Mesodermal cell (in vitro differentiated cells): ENCODE results near the gene FUT7.

Source experiments
- H3K27ac ChIP-seq: 2 replicates; pipeline ENCODE4 v1.7.0; 2013; ENCODE audit warnings: mild to moderate bottlenecking, low read depth, low read length, moderate library complexity; ENCODE audit not compliant: severe bottlenecking
- H3K36me3 ChIP-seq: 2 replicates; pipeline ENCODE4 v1.7.1; 2013; ENCODE audit warnings: mild to moderate bottlenecking, low read length, moderate library complexity; ENCODE audit not compliant: control insufficient read depth, insufficient read depth
- H3K4me1 ChIP-seq: one replicate; pipeline ENCODE4 v1.7.1; 2013; ENCODE audit warnings: mild to moderate bottlenecking, low read length; ENCODE audit not compliant: insufficient read depth, control insufficient read depth, poor library complexity, severe bottlenecking
- H3K4me3 ChIP-seq: 2 replicates; pipeline ENCODE4 v1.7.0; 2013; ENCODE audit warnings: low read length, control low read depth, mild to moderate bottlenecking; ENCODE audit not compliant: insufficient read depth, poor library complexity, severe bottlenecking; ENCODE audit errors: extremely low read depth
- H3K9me3 ChIP-seq: 2 replicates; pipeline ENCODE4 v1.7.1; 2013; ENCODE audit warnings: mild to moderate bottlenecking, low read length, moderate library complexity; ENCODE audit not compliant: control insufficient read depth
- WGBS, 2 experiments: methylation state at CpG; one replicate each; pipeline ENCODE4 v1.1.5; 2013; ENCODE audit warnings: missing lambda C conversion rate in 2 of 2; ENCODE audit not compliant: insufficient coverage in 2 of 2; 5-methylcytosine and 5-hydroxymethylcytosine counted together

Gene FUT7

GRCh38 chr9:137073992-137074399, 42.1 kb upstream of the FUT7 start:
- Histone ChIP-seq H3K4me3 (no peak overlapping the region), H3K4me1 (peaks cover 14% of the 10 kb centered on the region), H3K36me3 (no peaks in the 10 kb centered on the region), H3K27ac (no peak overlapping the region), H3K9me3 (no peaks in the 10 kb centered on the region)
- WGBS, 2 experiments = 93 to 96% methylated on average over 8 of the region's 8 CpGs

- Histone ChIP-seq H3K4me1 (peaks cover 12% of the 10 kb centered on the region), H3K9me3 (no peaks in the 10 kb centered on the region), H3K36me3 (no peaks in the 10 kb centered on the region), H3K4me3 (peak overlapping the region; percentile 40), H3K27ac (peak overlapping the region; percentile 67)
- 84% methylated on average over 2 of the region's 2 CpGs; no CpG with 5 or more reads in 1 of the 2 experiments for WGBS, 2 experiments
These were observed 39.4 kb upstream of the FUT7 start for GRCh38 chr9:137071282-137071681.

GRCh38 chr9:137070906-137071275, 39.0 kb upstream of the FUT7 start:
- Histone ChIP-seq H3K4me3 (peak overlapping the region; percentile 40), H3K27ac (peak overlapping the region; percentile 67), H3K4me1 (peaks cover 12% of the 10 kb centered on the region), H3K9me3 (no peaks in the 10 kb centered on the region), H3K36me3 (no peaks in the 10 kb centered on the region)
- WGBS, 2 experiments = 29 to 43% methylated on average over 5 to 6 of the region's 6 CpGs

GRCh38 chr9:137070201-137070905, 38.5 kb upstream of the FUT7 start, which contains the start of gene SAPCD2:
TSS of gene SAPCD2 (minus strand) at chr9:137070557. CDS start at chr9:137070460, 97 bp downstream.
- H3K4me1 ChIP-seq = peaks cover 12% of the 10 kb centered on the region
- H3K27ac ChIP-seq = peak within 1 kb of the TSS; percentile 67
- H3K36me3 ChIP-seq = no peaks in the 10 kb centered on the region
- H3K4me3 ChIP-seq = peak within 1 kb of the TSS; percentile 40
- WGBS, 2 experiments = 0 to 1% methylated on average over 50 to 51 of the region's 74 CpGs
- H3K9me3 ChIP-seq = no peaks in the 10 kb centered on the region

- H3K4me1 ChIP-seq = peaks cover 12% of the 10 kb centered on the region
- no peaks in the 10 kb centered on the region for H3K36me3 ChIP-seq
- no peaks in the 10 kb centered on the region for H3K9me3 ChIP-seq
- peak overlapping the region; percentile 38 for H3K4me3 ChIP-seq
- WGBS, 2 experiments = 3 to 8% methylated on average over 39 to 50 of the region's 52 CpGs
- no peak overlapping the region for H3K27ac ChIP-seq
These were observed 37.7 kb upstream of the FUT7 start for GRCh38 chr9:137069508-137070091.

- Histone ChIP-seq H3K9me3 (no peaks in the 10 kb centered on the region), H3K4me1 (peaks cover 12% of the 10 kb centered on the region), H3K4me3 (peak overlapping the region; percentile 38), H3K27ac (no peak overlapping the region), H3K36me3 (no peaks in the 10 kb centered on the region)
- WGBS, 2 experiments = 91 to 96% methylated on average over 13 to 16 of the region's 17 CpGs
These were observed 36.9 kb upstream of the FUT7 start for GRCh38 chr9:137068539-137069507.

- no peak overlapping the region for H3K27ac ChIP-seq
- no peaks in the 10 kb centered on the region for H3K9me3 ChIP-seq
- 62 to 77% methylated on average over 9 to 12 of the region's 12 CpGs for WGBS, 2 experiments
- H3K4me1 ChIP-seq = peaks cover 12% of the 10 kb centered on the region
- H3K36me3 ChIP-seq = no peaks in the 10 kb centered on the region
- H3K4me3 ChIP-seq = no peak overlapping the region
These were observed 36.1 kb upstream of the FUT7 start for GRCh38 chr9:137067860-137068538.

- Histone ChIP-seq H3K4me3 (no peak overlapping the region), H3K4me1 (peaks cover 12% of the 10 kb centered on the region), H3K27ac (no peak overlapping the region), H3K36me3 (no peaks in the 10 kb centered on the region), H3K9me3 (no peaks in the 10 kb centered on the region)
- WGBS, 2 experiments = 89 to 93% methylated on average over 20 to 22 of the region's 26 CpGs
These were observed 34.4 kb upstream of the FUT7 start for GRCh38 chr9:137066096-137066861.

GRCh38 chr9:137065336-137065967, 33.6 kb upstream of the FUT7 start:
- Histone ChIP-seq H3K27ac (no peak overlapping the region), H3K36me3 (no peaks in the 10 kb centered on the region), H3K4me1 (peaks cover 7% of the 10 kb centered on the region), H3K9me3 (no peaks in the 10 kb centered on the region), H3K4me3 (no peak overlapping the region)
- WGBS, 2 experiments = 93 to 96% methylated on average over 23 of the region's 23 CpGs
